ENCODE results near the gene TTC33. TPM values are rescaled to one million over a fixed set of nuclear protein-coding genes. Genes with fewer than 3 reads are reported as not detected.

Gene TTC33
- total RNA-seq, 1 donor from 2014 or later: 14.3 TPM

- Histone ChIP-seq H3K27ac (replicated peaks) (peak overlapping the region; percentile 93), H3K4me3 (peak overlapping the region; percentile 95), H3K36me3 (peaks cover 6% of the 10 kb centered on the region), H3K27me3 (ENCODE audit: low read depth) (peaks cover 38% of the 10 kb centered on the region), H3K4me1 (peaks cover 46% of the 10 kb centered on the region), H3K9me3 (replicated peaks) (no peaks in the 10 kb centered on the region)
- DNase-seq: no peak
- intact Hi-C loops (cut with micrococcal nuclease): loop anchor here (10.0 kb wide), 1 partner anchor 274 kb away; no protein-coding TSS in a partner anchor
- no peak for TF ChIP-seq CTCF (IDR thresholded peaks at IDR 0.05; ENCODE audit: borderline replicate concordance)
These were observed 77.2 kb downstream of the TTC33 start for GRCh38 chr5:40678460-40679147.

- no peak for DNase-seq
- intact Hi-C loops (cut with micrococcal nuclease): loop anchor here (10.0 kb wide), 1 partner anchor 273 kb away; no protein-coding TSS in a partner anchor
- Histone ChIP-seq H3K9me3 (replicated peaks) (no peaks in the 10 kb centered on the region), H3K4me1 (peaks cover 46% of the 10 kb centered on the region), H3K27ac (replicated peaks) (peak overlapping the region; percentile 93), H3K27me3 (ENCODE audit: low read depth) (peaks cover 38% of the 10 kb centered on the region), H3K4me3 (peak overlapping the region; percentile 95), H3K36me3 (peaks cover 6% of the 10 kb centered on the region)
- no peak for TF ChIP-seq CTCF (IDR thresholded peaks at IDR 0.05; ENCODE audit: borderline replicate concordance)
These were observed 77.7 kb downstream of the TTC33 start for GRCh38 chr5:40678026-40678425.

GRCh38 chr5:40677456-40677855 lies 78.3 kb downstream of the TTC33 start:
- intact Hi-C loops (cut with micrococcal nuclease): loop anchor here (10.0 kb wide), 1 partner anchor 273 kb away; no protein-coding TSS in a partner anchor
- no peak for TF ChIP-seq CTCF (IDR thresholded peaks at IDR 0.05; ENCODE audit: borderline replicate concordance)
- Histone ChIP-seq H3K27ac (replicated peaks) (peak overlapping the region; percentile 93), H3K36me3 (peaks cover 6% of the 10 kb centered on the region), H3K4me1 (peaks cover 50% of the 10 kb centered on the region), H3K9me3 (replicated peaks) (no peaks in the 10 kb centered on the region), H3K27me3 (ENCODE audit: low read depth) (peaks cover 35% of the 10 kb centered on the region), H3K4me3 (peak overlapping the region; percentile 95)
- DNase-seq: no peak

- DNase-seq: peak; percentile 52
- H3K27ac ChIP-seq (replicated peaks): peak overlapping the region; percentile 93
- peaks cover 55% of the 10 kb centered on the region for H3K4me1 ChIP-seq
- H3K36me3 ChIP-seq: peaks cover 6% of the 10 kb centered on the region
- H3K27me3 ChIP-seq (ENCODE audit: low read depth): peaks cover 28% of the 10 kb centered on the region
- no peak for TF ChIP-seq CTCF (IDR thresholded peaks at IDR 0.05; ENCODE audit: borderline replicate concordance)
- intact Hi-C loops (cut with micrococcal nuclease): loop anchor here (10.0 kb wide), 1 partner anchor 272 kb away; no protein-coding TSS in a partner anchor
- peak overlapping the region; percentile 95 for H3K4me3 ChIP-seq
- no peaks in the 10 kb centered on the region for H3K9me3 ChIP-seq (replicated peaks)
These were observed 79.0 kb downstream of the TTC33 start for GRCh38 chr5:40676613-40677343.

GRCh38 chr5:40675396-40676133 lies 80.2 kb downstream of the TTC33 start:
- Histone ChIP-seq H3K4me3 (no peak overlapping the region), H3K36me3 (no peaks in the 10 kb centered on the region), H3K9me3 (replicated peaks) (no peaks in the 10 kb centered on the region), H3K27me3 (ENCODE audit: low read depth) (peaks cover 16% of the 10 kb centered on the region), H3K4me1 (peaks cover 43% of the 10 kb centered on the region), H3K27ac (replicated peaks) (peak overlapping the region; percentile 93)
- intact Hi-C loops (cut with micrococcal nuclease): loop anchor here (10.0 kb wide), 1 partner anchor 271 kb away; no protein-coding TSS in a partner anchor
- no peak for DNase-seq
- TF ChIP-seq CTCF (IDR thresholded peaks at IDR 0.05; ENCODE audit: borderline replicate concordance): no peak
